ENCODE measurements around the gene NXPH4. TPM values are rescaled to one million over a fixed set of nuclear protein-coding genes. Genes with fewer than 3 reads are reported as not detected.

The NXPH4 gene
- total RNA-seq, 2 donors from 2014 or later = 0.81 TPM; not detected in 1

DNA sequence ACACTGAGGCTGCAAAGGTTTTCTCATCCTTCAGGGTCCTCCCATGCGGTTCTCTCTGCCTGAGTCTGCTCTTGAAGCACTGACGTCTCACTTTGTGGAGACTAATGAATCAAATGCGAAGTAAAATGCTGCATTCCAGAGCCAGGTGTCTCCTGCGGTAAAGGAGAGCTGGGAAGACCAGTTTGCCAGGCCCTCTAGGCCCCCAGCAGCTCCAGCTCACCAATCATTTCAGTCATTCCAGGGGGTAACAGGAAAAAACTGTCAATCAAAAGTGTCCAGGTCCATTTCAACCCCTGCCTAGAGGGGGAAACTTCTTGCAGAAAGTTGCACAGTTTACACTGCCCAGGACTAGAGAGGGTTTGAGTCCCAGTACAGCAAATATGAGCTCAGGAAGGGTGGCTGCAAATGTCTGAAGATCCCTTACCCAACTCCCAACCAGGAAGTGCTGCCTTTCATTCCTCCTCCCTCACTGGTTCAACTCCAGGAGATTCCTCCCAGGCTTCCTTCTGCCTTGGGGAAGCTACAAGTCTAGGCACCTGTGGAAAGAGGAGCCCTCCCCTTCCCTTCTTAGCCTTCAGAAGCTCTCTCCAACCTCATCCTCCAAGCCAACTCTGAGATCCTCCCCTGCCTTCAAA lies 2.7 kb upstream of the NXPH4 start:
- Histone ChIP-seq H3K4me3 (no peak overlapping the region), H3K9me3 (no peaks in the 10 kb centered on the region), H3K36me3 (peaks cover 30% of the 10 kb centered on the region), H3K4me1 (ENCODE audit: control insufficient read depth in 1 of 2, low read depth in 2 of 2) (peaks cover 20 to 59% of the 10 kb centered on the region in 2 donors), H3K27ac (no peak overlapping the region), H3K27me3 (replicated peaks; ENCODE audit: insufficient read depth) (peaks cover 3% of the 10 kb centered on the region)
- DNase-seq (ENCODE audit: low spot score) (no peak), ATAC-seq (ENCODE audit: insufficient number of reproducible peaks, low FRiP score, low read depth) (no peak)
- TF ChIP-seq, protein P1, sequence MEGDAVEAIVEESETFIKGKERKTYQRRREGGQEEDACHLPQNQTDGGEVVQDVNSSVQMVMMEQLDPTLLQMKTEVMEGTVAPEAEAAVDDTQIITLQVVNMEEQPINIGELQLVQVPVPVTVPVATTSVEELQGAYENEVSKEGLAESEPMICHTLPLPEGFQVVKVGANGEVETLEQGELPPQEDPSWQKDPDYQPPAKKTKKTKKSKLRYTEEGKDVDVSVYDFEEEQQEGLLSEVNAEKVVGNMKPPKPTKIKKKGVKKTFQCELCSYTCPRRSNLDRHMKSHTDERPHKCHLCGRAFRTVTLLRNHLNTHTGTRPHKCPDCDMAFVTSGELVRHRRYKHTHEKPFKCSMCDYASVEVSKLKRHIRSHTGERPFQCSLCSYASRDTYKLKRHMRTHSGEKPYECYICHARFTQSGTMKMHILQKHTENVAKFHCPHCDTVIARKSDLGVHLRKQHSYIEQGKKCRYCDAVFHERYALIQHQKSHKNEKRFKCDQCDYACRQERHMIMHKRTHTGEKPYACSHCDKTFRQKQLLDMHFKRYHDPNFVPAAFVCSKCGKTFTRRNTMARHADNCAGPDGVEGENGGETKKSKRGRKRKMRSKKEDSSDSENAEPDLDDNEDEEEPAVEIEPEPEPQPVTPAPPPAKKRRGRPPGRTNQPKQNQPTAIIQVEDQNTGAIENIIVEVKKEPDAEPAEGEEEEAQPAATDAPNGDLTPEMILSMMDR (IDR thresholded peaks at IDR 0.05) = no peak

DNA sequence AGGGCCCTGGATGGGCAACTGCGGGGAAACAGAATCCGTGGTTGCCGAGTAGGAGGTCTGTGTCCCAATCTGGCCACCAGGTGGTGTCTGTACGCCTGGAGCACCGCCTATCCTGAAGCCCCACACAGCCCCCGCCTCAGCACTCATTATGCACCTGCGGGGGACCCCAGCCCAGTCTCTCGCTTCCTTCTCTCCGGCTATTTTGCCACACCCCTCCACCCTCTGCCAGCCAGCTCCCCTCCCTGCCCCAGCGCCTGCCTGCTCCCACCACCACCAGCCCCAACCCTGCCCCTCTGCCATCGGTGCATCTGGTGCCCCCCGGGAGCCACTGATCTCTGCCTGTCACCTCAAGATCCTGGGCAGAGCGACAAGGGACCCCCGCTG lies 2.2 kb upstream of the NXPH4 start:
- Histone ChIP-seq H3K36me3 (peaks cover 25% of the 10 kb centered on the region), H3K4me3 (no peak overlapping the region), H3K4me1 (ENCODE audit: control insufficient read depth in 1 of 2, low read depth in 2 of 2) (peaks cover 20 to 59% of the 10 kb centered on the region in 2 donors), H3K9me3 (no peaks in the 10 kb centered on the region), H3K27me3 (replicated peaks; ENCODE audit: insufficient read depth) (peaks cover 8% of the 10 kb centered on the region), H3K27ac (no peak overlapping the region)
- TF ChIP-seq, protein P1 (IDR thresholded peaks at IDR 0.05) = peak; percentile 79
- no peak for DNase-seq (ENCODE audit: low spot score)
- ATAC-seq (ENCODE audit: insufficient number of reproducible peaks, low FRiP score, low read depth) = no peak

DNA sequence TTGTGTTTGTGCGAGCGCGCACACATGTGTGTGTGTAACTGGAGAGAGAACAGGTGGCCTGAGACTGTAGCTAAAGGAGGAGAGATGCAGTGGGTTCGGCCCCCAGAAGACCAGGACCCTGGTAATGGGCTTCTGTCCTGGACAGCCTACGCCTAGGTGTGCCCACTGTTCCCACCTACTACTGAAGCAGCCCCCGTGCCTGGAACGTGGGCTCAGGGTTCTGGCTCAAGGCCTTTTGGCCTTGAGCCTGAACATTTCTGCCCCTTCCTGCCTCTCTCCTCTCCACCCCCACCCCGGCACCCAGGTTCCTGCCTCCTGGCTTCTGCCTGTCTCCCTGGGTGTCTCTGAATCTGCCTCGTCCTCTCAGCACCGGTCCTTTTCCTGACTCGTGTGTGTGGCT lies 1.5 kb upstream of the NXPH4 start:
- no peaks in the 10 kb centered on the region for H3K9me3 ChIP-seq
- H3K27me3 ChIP-seq (replicated peaks; ENCODE audit: insufficient read depth) = peaks cover 8% of the 10 kb centered on the region
- no peak overlapping the region for H3K4me3 ChIP-seq
- peaks cover 19% of the 10 kb centered on the region for H3K36me3 ChIP-seq
- H3K4me1 ChIP-seq (ENCODE audit: control insufficient read depth in 1 of 2, low read depth in 2 of 2) = peaks cover 20 to 59% of the 10 kb centered on the region in 2 donors
- no peak for DNase-seq (ENCODE audit: low spot score)
- TF ChIP-seq, protein P1 (IDR thresholded peaks at IDR 0.05) = no peak
- ATAC-seq (ENCODE audit: insufficient number of reproducible peaks, low FRiP score, low read depth) = no peak
- no peak overlapping the region for H3K27ac ChIP-seq

DNA sequence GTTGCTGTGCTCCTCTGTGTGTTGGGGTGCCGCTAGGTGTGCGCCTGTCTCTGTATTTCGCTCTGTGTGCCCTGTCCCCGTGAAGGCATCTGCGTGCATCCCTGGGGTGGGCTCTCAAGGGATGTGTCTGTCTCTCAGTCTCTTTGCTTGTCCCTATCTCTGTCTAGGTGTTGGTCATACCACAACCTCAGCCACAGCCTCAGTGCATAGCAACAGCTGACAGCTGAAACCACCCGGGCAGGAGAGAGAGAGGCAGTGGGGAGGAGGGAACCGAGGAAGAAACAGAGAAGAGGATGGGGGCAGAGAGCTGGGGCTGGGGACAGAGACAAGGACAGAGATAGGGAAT lies 953 bp upstream of the NXPH4 start:
- TF ChIP-seq, protein P1 (IDR thresholded peaks at IDR 0.05) = no peak
- DNase-seq (ENCODE audit: low spot score) (no peak), ATAC-seq (ENCODE audit: insufficient number of reproducible peaks, low FRiP score, low read depth) (no peak)
- Histone ChIP-seq H3K9me3 (no peaks in the 10 kb centered on the region), H3K4me3 (no peak overlapping the region), H3K27ac (no peak overlapping the region), H3K36me3 (peaks cover 13% of the 10 kb centered on the region), H3K27me3 (replicated peaks; ENCODE audit: insufficient read depth) (peaks cover 8% of the 10 kb centered on the region), H3K4me1 (ENCODE audit: control insufficient read depth in 1 of 2, low read depth in 2 of 2) (peaks cover 20 to 59% of the 10 kb centered on the region in 2 donors)

- Histone ChIP-seq H3K27ac (no peak overlapping the region), H3K4me3 (peak overlapping the region; percentile 74), H3K4me1 (ENCODE audit: control insufficient read depth in 1 of 2, low read depth in 2 of 2) (peaks cover 20 to 48% of the 10 kb centered on the region in 2 donors), H3K9me3 (no peaks in the 10 kb centered on the region), H3K27me3 (replicated peaks; ENCODE audit: insufficient read depth) (peaks cover 15% of the 10 kb centered on the region), H3K36me3 (peaks cover 6% of the 10 kb centered on the region)
- ATAC-seq (ENCODE audit: insufficient number of reproducible peaks, low FRiP score, low read depth) = no peak
- DNase-seq (ENCODE audit: low spot score) = no peak
- TF ChIP-seq, protein P1 (IDR thresholded peaks at IDR 0.05) = no peak
Observed at GRCh38 chr12:57216921-57217879, 606 bp downstream of the NXPH4 start.
